ENCODE results near the gene TMEM45A. TPM values are rescaled to one million over a fixed set of nuclear protein-coding genes. Genes with fewer than 3 reads are reported as not detected.

Gene TMEM45A
- total RNA-seq, 1 experiment from 2014 or later = 10.1 TPM

- Histone ChIP-seq H3K79me2 (ENCODE audit: insufficient read depth, low read length) (no peaks in the 10 kb centered on the region), H3K79me1 (ENCODE audit: insufficient read depth, low read depth, low read length, poor library complexity, severe bottlenecking) (no peaks in the 10 kb centered on the region), H4K8ac (replicated peaks; ENCODE audit: insufficient read length, low read depth, low read length) (no peak overlapping the region), H3K4me1 (ENCODE audit: insufficient read depth, low read length) (no peaks in the 10 kb centered on the region), H3K9me3 (ENCODE audit: control insufficient read depth, low read depth, low read length) (no peaks in the 10 kb centered on the region), H3K9ac (ENCODE audit: extremely low read depth, insufficient read length, low read length) (no peak overlapping the region), H3K27ac (ENCODE audit: insufficient read length, low read depth, low read length) (no peak overlapping the region), H2BK15ac (ENCODE audit: low read depth, low read length) (no peak overlapping the region), H3K23me2 (ENCODE audit: insufficient read length, low read depth, low read length, poor library complexity, severe bottlenecking) (no peaks in the 10 kb centered on the region), H3T11ph (ENCODE audit: low read length) (no peak overlapping the region), H2BK120ac (ENCODE audit: low read depth, low read length, poor library complexity, severe bottlenecking) (no peak overlapping the region), H3K4me2 (ENCODE audit: insufficient read depth, insufficient read length, low read length) (no peak overlapping the region), H2AFZ (ENCODE audit: low read length) (no peak overlapping the region), H3K14ac (ENCODE audit: insufficient read depth, low read length) (no peak overlapping the region), H3K23ac (ENCODE audit: insufficient read length, low read depth, low read length) (no peak overlapping the region), H4K5ac (ENCODE audit: insufficient read length, low read depth, low read length) (no peak overlapping the region), H3K4ac (ENCODE audit: low read depth, low read length) (no peak overlapping the region), H2BK20ac (ENCODE audit: low read depth, low read length, poor library complexity, severe bottlenecking) (no peak overlapping the region), H4K91ac (ENCODE audit: insufficient read length, low read depth, low read length) (no peak overlapping the region), H3K56ac (ENCODE audit: insufficient read length, low read depth, low read length) (no peak overlapping the region), H2BK12ac (ENCODE audit: insufficient read length, low read depth, low read length) (no peak overlapping the region), H2AK5ac (ENCODE audit: insufficient read length, low read length) (no peak overlapping the region), H2BK5ac (ENCODE audit: insufficient read length, low read length) (no peak overlapping the region), H3K18ac (ENCODE audit: insufficient read length, low read depth, low read length) (no peak overlapping the region), H4K20me1 (ENCODE audit: control insufficient read depth, insufficient read depth, insufficient read length) (no peaks in the 10 kb centered on the region), H3K27me3 (ENCODE audit: insufficient read depth, low read length) (no peaks in the 10 kb centered on the region)
- no peaks in the 10 kb centered on the region for H3K4me1 Mint-ChIP-seq
- no peaks in the 10 kb centered on the region; a peak in 1 of 5 replicates for H3K9me3 Mint-ChIP-seq
- no peak overlapping the region for H3K4me3 Mint-ChIP-seq
- H3K36me3 Mint-ChIP-seq (ENCODE audit: insufficient read depth in 1 of 3, low read depth in 3 of 3) = no peaks in the 10 kb centered on the region; a peak in 2 of 7 replicates
- no peak overlapping the region for H3K27ac Mint-ChIP-seq
- no peak for TF ChIP-seq CTCF (conservative IDR thresholded peaks at IDR 0.05)
- no peaks in the 10 kb centered on the region for H3K27me3 Mint-ChIP-seq (ENCODE audit: low read depth)
- DNase-seq = no peak
- no CpG with 5 or more reads among the region's 2 CpGs for WGBS (ENCODE audit: extremely low coverage, insufficient read length, low lambda C conversion rate)
Observed at GRCh38 chr3:100545371-100545770, 53.0 kb downstream of the TMEM45A start.
